GM12873 (cell line): Measurements from ENCODE around the gene MBNL2.

ENCODE experiments used
- CTCF ChIP-seq: IDR thresholded peaks from 2 replicates; pipeline ENCODE4 v1.5.1; 2012; ENCODE audit warnings: low read depth, mild to moderate bottlenecking, moderate library complexity, low read length, control low read depth; ENCODE audit not compliant: insufficient read depth; ENCODE audit errors: missing control alignments

The MBNL2 gene

DNA sequence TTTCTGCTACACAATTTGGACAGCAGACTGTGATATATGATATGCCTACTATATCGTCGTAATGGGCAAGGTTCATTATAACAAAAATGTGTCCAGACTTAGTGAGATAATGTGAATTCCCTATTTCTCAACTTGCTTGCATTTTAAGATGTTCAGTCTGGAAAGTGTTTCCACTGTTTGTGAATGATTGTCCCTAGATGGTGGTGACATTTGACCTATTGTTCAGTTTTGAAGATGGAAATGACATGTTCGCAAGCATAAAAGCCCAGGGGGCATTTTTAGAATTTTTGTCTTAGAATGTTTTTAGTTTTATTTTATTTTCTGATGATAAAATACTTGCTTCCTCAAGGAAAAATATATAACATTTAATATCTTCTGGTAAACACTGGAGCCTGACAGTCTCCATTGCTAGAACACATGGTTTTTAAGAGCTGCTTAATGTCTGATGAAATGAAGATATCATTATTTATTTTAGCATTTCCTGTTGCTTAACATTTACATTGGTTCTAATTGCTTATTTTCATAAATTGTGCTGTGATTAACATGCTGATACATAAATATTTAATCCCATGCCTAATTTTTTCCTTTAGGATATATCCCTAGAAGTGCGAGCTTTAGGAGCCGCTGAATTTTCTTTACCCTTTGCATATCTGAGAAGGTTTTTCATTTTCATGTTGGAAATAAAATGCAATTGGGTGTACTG lies 27.1 kb downstream of the MBNL2 start:
- no peak for TF ChIP-seq CTCF

DNA sequence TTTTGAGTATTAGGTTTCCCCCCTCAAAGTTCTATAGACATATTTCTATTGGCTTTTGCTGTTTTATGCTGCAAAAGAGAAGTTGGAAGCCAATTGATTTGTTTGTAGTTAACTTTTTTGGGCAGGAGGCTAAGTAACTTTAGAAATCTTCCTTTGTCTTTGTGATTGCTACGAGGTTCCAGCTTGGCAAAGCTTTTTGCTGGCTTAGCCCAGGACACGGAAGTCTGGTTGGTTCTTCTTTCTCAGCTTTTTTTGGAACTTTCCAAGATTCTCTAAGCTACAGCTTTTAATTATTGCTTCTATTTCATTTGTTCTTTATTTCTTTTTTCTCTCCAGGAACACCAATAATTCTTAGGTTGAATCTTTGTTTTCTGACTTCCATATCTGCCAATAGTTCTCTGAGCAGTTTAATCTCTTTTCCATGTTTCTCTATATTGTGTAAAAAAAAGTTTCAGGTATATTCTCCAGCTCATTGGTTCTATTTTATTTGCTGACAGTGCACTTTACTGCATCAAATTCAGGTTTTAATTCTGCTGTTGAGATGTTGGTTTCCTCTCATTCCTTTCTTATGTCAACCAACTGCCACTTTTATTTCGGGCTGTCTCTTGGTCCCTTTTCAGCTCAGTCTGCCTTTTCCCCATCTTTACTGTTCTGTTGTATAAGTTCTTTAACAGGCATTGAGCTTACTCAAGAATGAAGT lies 27.8 kb downstream of the MBNL2 start:
- no peak for TF ChIP-seq CTCF

- no peak for TF ChIP-seq CTCF
These were observed 28.4 kb downstream of the MBNL2 start for GRCh38 chr13:97250560-97250959.

DNA sequence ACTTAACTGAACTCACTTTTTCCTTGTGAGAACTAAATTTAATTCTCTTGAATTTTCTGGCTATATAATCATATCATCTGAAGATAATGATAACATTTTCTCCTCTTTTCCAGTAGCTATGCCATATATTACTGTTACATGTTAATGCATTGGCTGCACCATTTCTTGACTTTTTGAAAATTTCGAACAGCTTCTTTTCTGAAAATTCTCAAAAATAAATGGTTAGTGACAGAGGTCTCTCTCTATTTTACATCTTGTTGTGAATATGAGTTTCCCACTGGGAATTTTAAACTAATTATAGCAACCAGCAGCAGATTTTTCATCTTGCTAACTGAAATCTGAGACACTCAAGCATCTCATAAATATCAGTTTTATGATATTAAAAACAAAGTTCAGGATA lies 30.6 kb downstream of the MBNL2 start:
- TF ChIP-seq CTCF, result no peak

DNA sequence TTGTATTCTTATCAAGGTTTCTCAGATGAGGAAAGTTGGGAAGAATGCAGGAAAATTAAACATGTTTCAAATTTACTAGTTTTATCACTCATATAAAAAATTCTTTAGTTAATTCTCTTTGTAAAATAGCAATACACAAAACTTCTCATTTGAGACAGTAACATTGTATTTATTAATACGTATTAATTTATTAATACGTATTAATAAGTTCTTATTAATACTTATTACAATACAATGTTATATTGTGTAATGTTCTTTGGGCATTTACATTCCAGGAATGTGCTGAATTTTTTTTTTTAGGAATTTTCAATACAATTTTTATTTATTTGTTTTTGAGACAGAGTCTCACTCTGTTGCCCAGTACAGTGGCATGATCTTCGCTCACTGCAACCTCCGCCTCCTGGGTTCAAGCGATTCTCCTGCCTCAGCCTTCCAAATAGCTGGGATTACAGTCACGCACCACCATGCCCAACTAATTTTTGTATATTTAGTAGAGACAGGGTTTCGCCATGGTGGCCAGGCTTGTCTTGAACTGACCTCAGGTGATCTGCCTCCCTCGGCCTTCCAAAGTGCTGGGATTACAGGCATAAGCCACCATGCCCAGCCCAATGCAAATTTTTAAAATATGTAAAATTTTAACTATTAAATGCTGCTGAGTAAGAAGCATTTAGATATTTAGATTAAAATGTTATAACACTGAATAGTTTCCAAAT lies 31.6 kb downstream of the MBNL2 start:
- TF ChIP-seq CTCF, result no peak

- TF ChIP-seq CTCF, result no peak
These were observed 32.7 kb downstream of the MBNL2 start for GRCh38 chr13:97254816-97255215.

DNA sequence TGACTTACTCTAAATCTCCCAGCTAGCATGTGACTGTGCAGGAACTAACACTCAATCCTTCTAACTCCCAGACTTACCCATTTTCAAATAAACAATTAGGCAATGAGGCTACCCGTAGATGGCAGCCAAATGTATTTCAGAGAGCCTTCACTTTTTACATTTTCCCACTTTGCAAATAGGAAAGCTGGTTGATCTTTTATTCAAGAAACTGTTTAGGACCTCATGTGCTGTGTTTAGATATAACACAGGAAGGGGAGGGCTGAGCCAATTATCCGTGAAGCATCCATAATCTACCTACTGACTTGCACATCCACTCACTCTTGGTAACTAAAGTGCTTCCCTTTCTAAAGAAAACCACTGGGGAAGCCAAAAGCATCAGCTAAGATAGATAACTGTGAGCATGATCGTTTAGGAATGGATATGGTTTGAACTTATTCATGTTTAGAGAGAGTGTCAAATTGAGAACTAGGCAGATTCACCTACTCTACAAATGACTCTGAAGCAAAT lies 33.4 kb downstream of the MBNL2 start:
- TF ChIP-seq CTCF, result no peak
